ENCODE results near the gene TREH.

DNA sequence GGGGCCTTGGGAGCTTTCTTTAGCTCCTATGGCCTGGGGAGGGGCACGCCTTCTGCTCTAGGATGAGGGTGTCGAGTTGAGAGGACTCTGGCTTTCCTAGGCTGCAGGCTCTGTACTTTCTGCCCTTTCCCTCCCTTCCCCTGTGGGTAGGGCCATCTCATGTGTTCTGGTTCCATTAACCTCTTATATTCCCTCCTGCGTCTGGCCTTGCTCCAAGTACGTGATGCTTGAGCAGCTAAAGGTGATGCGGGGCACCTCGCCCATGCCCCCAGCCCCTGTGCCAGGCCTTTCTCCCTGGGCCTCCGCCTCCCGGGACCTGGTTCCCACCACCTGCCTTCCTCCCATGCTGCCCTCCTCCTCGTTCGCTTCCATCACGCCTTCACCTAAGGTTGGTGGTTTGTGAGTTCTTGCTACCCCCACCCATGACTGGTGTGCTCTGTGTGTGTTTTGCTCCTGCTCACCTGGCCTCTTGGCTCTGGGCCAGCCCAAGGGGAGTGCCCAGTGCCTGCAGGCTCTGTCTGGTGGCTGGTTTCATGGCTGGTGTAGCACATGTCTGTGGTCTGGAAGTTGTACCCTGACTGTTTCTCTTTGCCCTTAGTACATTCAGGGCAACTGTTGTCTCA, 37.9 kb downstream of the TREH start:
- TF ChIP-seq TAF1 (IDR thresholded peaks at IDR 0.05; ENCODE audit: borderline replicate concordance, low read depth, low read length): no peak
- no peak for TF ChIP-seq POLR2A (IDR thresholded peaks at IDR 0.05; ENCODE audit: low read depth, low read length)
